Astrocyte (in vitro differentiated cells and primary cell): ENCODE measurements around the gene RSPH6A.

Experiments
- EZH2 ChIP-seq: IDR thresholded peaks from 2 replicates; pipeline ENCODE4 v1.6.1; 2012; ENCODE audit warnings: mild to moderate bottlenecking, low read length, inconsistent platforms; ENCODE audit not compliant: insufficient read depth
- TF ChIP-seq, protein P1 (sequence below): IDR thresholded peaks from 2 replicates; pipeline ENCODE4 v1.5.1; 2011; ENCODE audit warnings: low read depth, mild to moderate bottlenecking, inconsistent platforms, low read length, moderate library complexity; ENCODE audit not compliant: insufficient read depth

DNA sequence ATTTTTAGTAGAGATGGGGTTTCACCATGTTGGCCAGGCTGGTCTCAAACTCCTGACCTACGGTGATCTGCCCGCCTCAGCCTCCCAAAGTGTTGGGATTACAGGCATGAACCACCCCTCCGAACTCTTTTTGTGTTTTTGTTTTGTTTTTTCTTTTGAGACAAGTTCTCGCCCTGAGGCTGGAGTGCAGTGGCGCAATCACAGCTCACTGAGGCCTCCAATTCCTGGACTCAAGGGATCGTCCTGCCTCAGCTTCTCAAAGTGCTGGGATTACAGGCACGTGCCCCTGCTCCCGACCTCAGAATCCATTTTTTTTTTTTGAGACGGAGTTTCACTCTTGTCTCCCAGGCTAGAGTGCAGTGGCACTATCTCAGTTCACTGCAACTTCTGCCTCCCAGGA is 57.4 kb downstream of the RSPH6A start:
- TF ChIP-seq, protein P1, sequence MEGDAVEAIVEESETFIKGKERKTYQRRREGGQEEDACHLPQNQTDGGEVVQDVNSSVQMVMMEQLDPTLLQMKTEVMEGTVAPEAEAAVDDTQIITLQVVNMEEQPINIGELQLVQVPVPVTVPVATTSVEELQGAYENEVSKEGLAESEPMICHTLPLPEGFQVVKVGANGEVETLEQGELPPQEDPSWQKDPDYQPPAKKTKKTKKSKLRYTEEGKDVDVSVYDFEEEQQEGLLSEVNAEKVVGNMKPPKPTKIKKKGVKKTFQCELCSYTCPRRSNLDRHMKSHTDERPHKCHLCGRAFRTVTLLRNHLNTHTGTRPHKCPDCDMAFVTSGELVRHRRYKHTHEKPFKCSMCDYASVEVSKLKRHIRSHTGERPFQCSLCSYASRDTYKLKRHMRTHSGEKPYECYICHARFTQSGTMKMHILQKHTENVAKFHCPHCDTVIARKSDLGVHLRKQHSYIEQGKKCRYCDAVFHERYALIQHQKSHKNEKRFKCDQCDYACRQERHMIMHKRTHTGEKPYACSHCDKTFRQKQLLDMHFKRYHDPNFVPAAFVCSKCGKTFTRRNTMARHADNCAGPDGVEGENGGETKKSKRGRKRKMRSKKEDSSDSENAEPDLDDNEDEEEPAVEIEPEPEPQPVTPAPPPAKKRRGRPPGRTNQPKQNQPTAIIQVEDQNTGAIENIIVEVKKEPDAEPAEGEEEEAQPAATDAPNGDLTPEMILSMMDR, result no peak
- no peak for TF ChIP-seq EZH2
